Femur (tissue), 1 donor: Measurements from ENCODE around the gene ADRA2B.

ENCODE experiments used
- DNase-seq: peaks from one replicate; pipeline ENCODE4 v3.0.0-alpha.2; 2017

Gene ADRA2B

DNA sequence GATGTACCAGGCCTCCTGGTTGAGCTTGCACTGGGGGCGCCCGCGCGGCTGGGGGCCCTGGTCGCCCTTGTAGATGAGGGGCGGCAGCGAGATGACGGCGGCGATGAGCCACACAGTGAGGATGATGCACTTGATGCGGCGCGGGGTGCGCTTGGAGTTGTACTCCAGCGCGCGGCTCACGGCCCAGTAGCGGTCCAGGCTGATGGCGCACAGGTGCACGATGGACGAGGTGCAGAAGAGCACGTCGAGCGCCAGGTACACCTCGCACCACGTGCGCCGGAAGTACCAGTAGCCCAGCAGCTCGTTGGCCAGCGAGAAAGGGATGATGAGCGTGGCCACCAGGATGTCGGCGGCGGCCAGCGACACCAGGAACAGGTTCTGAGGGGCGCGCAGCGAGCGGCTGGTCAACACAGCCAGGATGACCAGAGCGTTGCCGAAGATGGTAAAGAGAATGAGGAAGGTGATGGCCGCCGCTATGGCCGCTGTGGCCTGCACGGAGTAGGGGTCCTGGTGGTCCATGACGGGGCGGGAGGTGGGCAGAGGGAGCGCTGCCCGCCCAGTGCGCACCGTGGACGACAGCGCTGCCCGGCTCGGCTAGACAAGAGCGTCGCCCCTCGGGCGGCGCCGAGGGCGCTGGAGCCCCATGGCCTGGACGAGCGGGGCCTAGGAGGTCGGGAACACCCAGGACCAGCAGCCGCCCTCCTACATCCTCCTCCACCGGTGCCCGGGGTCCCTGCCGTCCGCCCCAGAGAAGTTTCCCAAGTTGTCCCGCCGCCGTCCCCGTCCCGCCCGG is 544 bp downstream of the ADRA2B start:
- no peak for DNase-seq

DNA sequence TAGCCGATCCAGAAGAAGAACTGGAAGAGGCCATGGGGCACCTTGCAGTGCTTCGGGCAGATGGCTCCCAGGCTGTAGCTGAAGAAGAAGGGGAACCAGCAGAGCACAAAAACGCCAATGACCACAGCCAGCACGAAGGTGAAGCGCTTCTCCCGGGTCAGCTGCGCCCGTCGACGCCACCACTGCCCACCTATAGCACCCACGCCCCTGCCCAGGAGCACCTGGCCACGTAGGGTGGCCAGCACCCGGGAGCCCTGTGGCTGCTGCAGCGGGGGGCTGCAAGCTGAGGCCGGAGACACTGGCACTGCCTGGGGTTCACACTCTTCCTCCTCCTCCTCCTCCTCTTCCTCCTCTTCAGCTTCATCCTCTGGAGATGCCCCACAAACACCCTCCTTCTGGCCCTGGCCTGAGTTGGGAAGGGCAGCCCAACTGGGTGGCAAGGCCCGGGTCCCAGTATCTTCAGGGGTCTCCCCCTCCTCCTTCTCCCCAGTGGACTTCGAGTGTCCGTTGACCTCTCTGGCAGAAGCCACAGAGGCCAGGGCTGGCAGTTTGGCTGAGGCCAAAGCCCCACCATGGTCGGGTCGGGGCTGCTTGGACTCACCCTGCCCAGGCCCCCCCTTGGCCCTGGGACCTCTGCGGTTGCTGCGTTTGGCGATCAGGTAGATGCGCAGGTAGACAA is 1.3 kb downstream of the ADRA2B start:
- no peak for DNase-seq

DNA sequence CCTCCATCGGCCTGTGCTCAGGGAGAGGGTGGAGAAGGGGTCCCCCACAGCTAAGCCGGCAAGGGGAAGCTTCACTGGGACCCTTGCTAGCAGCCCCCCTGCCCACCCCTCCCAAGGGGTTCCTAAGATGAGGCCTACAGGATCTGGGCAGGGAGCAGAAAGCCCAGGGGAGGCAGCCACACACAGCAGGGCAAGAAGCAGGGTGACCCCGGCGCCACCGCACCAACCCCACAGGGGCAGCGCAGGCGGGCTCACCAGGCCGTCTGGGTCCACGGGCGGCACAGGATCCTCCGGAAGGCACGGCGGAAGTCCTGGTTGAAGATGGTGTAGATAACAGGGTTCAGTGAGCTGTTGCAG is 1.8 kb downstream of the ADRA2B start:
- no peak for DNase-seq

DNA sequence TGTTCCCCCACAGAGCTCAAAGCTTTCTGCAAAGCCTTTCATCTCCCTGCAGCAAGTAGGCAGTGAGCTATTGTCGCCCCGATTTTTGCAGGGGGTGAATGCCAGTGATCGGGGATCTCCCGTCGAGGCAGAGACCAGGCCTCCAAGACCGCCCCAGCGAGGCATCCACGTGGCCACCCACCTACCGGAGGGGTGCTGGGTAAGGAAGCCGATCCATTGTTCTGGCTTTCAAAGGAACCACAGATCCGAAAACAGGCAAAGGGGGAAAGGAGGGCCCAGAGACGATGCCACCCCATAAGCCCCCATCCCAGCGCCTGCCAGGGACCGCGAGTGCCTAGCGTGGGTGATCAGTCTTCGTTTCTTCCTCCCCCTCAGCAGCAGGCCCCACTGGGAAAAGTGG is 2.4 kb downstream of the ADRA2B start:
- DNase-seq = no peak

DNA sequence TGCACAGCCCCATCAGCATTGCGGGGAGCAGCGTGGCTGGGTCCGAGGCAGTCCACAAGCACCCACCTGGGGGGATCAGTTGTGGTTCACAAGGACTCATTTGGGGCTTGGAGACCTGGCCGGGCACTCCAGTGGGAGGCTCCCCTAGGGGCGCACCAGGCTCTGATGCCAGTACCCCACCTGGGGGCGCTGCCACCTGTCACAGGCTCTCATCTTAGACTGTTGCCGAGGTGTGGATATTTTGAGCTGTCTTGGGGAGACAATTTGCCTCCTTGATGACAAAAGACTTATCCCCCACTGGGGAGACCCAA is 3.0 kb downstream of the ADRA2B start:
- no peak for DNase-seq

DNA sequence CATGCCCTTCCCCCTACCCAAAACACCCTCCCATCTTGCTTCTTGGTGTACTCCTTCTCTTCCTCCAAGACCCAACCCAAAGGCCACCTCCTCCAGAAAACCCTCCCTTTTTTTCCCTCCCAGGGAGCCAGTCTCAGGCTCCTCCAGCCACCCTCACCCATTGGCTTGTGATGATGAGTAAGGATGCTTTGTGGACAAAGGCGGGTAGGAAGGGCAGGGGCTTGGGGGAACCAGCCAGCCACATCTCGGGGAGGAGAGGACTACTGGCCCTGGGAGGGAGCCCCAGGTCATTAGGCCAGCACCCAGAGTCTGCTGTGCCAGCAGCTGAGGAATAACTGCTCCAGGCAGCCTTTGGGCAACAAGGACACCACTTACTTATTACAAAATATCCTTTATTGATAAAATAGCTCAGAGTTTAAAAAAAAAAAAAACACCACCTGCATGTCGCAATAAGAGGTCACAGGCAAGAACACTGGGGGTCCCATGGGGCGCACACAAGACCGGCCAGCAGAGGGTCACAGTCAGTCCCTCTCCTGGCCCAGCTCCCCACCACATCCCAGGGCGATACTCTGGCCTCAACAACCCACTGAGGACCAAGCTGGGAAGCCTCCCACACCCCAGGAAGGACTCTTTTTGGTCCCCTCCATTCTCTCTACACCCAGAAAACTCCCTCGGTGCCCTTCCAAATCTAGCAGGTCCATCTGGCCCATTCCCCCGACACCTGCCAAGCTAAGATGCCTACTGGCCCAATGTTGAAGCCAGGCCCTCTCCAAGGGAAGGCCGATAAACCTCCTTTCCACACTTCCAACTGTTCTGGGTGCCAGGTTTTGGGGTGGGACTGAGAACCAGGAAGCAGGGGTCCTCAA is 3.6 kb downstream of the ADRA2B start:
- no peak for DNase-seq

DNA sequence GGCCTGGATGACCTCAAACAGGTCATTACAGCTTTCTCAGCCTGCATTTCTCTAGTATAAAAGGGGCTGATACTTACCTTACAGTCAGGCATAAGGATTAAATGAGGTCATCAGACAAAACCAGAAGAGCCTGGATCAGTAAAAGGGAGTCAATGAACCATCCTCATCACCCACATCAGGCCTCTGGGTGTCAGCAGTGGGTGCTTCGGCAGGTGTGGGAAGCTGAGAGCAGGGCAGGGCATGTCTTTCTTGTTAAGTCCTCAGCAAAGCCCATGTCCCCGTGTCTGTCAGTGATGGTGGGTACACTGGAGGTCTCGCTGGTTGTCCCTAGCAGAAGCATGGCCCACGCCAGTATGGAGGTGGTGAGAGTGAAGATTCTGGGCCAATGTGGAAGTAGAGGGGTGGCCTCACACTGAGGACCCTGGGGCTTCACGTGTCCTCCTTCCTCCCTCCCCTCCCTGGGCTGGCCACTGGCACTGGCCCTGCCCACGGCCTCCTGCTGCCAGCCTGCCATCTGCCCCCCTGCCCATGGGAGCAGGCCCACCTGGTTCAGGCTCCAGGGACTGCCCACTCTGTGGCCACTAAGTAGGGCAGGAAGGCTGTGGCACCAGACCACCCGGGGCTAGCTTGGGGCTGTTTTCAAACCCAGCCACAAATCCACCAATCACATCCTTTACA is 4.4 kb downstream of the ADRA2B start:
- no peak for DNase-seq

DNA sequence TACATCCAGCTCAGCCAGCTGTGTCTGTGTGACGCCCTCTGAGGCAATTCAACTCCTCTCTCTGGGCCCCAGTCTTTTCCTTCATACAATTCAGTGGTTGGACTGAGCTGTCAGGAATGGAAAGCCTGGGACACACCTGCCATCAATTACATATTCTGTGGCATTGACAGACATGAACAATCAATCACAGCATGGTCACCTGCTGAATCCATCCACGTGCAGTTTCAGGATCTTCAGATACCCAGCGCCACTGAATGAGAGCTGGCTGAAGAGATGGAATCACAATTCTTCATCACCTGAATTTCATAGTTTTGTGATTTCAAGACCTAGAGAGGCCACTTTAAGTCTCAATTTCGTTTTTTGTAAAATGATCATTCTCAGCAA is 5.1 kb downstream of the ADRA2B start:
- no peak for DNase-seq

DNA sequence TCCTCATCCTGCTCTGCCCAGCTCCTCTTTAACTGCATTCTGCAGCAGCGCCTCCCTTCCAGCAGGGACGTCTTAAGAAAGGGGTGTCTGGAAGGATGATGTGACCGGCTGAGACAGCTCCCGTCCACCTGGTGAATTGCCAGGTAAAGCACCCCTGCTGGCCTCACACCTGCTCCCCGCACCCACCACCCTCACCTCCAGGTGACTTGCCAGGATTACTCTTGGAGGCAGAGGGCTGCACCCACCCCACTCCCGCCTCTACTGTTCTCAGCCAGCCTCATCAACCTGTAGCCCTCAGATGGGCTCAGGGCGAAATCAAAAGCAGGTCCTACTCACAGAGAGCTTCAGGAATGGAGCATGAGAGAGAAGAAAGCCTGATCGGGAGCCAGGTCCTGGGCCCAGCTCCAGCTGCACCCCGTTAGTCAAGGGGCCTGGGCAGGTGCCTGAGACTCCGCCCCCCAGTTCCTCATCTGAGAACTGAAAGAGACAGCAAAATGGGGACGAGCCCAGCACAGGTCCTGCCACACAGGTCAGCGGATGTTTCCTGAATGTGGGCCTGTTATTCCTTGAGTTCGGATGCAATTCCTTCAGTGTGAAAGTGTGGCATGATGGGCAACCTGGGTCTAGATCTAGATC is 5.6 kb downstream of the ADRA2B start:
- DNase-seq = no peak

DNA sequence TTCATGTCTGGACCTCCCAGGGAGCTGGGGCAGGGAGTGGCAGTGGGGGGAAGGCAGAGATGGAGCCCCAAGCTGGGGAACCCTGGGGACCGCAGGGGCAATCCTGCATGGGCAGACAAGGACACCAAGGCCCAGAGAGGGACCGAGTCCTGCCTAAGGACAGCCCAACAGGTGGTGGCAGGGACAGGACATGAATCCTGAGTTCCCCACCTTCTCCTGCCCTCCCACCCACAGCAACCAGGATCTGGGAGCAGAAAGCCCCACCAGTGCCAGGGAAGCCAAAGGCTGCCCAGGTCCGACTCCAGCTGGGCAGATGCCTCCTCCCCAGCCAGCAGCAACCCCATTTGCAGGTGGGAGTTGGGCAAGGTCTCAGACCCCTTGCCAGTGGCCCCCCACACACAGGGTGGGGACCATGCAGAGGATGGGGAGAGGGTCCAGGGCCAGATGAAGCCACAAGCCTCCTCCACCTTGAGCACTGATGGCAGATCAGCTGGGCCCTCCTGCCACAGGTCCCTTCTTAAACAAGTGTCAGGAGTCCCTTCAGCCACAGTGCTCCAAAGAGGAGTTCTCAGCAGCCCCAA is 6.3 kb downstream of the ADRA2B start:
- DNase-seq = no peak

DNA sequence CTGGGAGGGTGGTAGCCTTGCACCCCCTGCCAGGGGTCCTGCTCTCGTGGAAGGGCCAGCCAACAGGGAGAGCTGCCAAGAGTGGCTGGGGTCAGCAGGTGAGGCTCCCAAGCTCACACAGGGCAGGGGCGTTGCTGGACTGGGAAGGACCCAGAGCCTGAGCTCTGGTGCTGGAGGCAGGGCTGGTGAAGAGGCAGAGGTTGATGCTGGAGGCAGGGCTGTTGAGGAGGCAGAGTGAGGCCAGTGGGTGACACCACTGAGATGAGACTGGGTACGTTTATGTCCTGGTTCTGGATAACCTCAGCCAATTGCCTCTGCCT is 7.0 kb downstream of the ADRA2B start:
- no peak for DNase-seq

DNA sequence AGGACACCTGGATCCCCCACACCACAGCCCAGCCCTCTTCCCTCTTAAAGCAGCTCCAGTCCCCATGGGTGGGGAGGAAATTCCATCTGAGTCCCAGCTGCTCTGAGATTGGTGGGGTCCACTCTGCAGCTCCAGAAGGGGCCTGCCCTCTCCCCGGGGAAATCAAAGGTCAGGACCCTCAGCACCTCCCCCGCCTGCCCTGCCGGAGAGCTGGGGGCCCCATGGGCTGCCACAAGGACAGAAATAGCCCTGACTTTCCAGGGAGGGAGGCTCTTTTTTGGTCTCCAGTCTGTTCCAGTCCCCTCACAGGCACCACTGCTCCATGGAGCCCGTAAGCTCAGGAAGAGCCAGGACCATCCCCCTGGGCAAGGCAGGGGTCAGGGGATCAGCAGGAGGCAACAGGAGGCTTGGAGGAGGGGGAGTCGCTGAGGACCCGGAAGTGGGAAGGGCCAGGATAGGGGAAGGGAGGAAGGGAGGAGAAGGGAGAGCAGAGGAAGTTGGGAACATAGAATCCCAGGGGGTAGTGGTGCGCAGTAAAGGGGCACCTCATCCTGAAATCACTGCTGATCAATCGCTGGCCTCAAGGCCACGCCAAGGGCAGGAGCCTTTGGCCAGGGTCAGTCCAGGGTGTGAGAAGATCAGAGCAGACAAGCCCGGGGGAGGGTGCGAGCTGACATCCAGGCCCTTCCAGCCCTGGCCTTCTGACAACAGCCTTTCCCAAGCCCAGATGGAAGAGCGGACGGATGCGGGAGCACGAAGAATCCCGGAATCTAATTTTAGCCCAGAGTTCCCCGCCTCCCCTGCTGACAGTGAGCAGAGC is 7.6 kb downstream of the ADRA2B start:
- DNase-seq = peak; percentile 81

DNA sequence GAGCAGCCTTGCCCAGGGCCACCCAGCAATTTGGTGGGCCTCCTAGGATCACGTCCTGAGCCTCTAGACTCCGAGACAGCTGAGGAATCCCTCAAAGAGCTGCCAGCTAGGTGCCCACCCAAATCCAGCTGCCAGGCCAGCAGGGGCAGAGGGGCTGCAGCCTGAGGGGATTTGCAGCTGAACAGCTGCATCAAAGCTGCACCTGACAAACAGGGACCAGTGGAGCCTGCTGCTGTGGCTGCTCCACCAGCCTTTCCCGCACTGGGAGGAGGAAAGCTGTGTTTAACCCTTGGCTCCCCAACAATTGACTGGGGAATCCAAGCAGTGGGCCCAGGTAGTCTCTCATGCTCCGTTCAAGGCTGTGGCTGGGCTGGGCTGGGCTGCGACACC is 8.2 kb downstream of the ADRA2B start:
- DNase-seq = no peak

DNA sequence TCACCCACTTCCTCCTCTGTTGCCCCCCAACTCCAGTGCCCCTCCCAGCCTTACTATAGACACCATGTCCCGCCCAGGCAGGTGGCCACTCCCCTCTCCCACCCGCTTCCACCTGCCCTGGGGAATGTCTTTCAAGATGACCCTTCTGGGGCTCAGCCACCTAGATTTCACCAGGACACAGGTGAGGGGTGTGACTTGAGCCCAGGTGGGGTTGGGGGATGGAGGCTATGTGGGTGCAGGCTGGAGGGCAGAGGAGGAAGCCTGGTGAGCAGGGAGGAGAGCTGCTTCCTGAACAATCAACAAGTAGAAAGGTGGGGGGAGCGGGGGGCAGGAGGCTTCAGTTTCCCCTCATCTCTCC is 8.7 kb downstream of the ADRA2B start:
- no peak for DNase-seq

DNA sequence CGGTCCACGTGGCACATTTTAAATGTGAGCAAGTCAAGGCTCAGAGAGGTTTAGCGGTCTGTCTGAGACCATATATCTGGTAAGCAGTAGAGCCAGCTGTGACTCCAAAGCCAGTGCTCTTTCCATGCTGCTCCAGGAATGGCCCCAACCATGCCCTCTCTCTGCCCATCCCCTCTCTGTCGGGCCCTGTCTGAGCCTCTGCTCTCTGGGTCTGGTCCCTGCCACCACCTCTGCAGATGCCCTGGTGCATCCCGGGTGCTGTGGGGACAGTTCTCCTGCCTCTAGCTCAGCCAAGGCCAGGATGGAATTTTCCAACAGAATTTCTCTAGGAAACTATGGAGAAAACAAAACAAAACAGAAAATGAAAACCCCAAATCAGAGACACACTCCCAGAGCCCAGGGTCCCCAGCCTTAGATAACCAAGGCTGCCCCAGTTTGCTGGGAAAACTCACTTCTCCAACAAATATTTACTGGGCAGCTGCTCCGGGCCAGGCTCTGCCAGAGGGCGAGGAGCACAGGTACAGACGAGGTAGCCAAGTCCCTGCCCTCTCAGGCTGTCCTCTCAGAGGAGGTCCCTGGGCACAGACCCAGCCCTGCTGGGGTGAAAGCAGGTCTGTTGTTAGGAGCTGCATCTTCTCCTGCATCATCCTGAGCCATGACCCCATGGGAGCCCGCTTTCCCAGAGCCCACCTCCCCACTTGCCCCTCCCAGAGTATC is 9.2 kb downstream of the ADRA2B start:
- DNase-seq = no peak

DNA sequence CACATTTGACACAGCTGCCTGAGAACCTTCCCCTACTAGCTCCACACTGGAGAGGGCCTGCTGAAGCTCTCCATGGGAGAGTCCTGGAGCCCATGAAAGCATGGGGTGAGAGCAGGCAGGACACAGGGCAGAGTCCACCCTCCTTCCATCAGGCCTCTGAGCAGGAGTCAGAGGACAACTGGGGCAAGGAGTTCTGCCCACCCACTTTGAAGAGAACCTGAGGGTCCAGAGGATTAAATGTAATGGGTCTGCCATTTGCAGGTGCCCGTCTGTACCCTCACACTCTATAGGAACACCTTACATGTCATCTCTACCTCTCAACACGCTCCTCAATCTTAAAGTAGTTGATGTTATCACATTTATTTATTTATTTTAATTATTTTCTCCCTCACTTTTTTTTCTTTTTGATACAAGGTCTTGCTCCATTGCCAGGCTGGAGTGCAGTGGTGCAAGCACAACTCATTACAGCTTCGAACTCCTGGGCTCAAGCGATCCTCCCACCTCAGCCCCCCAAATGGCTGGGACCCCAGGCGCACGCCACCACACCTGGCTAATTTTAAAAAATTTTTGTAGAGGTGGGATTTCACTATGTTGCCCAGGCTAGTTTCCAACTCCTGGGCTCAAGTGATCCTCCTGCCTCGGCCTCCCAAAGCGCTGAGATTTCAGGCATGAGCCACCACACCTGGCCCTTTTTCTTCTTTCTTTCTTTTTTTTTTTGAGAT is 10.2 kb downstream of the ADRA2B start:
- DNase-seq = no peak

DNA sequence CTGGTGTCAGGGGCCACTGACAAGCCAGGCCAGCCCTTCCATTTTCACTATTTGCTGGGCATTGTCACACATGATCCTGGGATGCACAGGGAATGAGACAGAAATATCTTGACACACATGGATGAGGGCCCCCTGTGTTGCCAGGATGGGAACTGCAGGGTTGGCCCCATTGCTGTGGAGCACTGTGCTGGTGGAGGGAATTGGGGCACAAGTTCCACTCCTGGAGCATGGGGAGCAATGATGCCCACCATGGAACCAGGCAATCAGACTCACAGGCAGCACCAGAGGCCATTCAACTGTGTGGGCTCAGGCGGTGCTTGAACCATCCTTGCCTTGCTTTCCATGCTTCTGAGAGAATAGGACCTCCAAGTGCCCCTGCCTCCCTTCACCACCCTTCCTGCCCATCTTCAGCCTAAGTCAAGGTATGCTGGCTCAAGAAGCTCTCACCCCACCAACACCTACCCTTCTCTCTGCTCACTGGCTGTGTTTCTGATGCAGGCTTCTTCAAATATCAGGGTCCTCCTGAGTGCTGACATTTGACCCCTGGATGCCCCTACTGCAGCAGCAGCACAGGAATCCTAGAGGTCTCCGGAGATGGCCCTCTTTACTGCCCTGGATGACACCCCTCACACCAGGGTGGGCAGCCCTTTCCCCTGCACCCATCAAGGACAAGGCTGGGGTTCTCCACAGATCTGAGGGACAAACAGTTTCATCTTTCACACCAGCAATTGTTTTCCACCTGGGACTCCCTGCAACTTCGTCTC is 11.0 kb downstream of the ADRA2B start:
- no peak for DNase-seq

DNA sequence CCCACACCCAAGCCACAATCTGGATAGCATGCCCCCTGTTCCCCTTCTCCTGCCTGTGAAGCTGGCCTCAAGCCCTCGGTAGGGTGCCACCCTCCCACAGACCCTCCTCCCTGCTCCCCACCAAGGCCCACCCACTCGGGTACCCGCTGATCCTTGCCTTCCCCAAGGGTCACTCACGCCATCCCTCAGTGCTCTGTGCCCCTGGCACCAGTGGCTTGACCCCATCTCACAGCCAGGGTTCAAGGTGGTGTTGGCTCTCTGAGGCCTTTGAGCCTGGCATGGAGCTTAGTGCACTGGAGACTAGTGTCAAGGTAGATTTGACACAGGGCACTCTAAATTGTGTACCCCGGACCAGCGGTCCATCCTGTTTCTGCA is 11.9 kb downstream of the ADRA2B start:
- no peak for DNase-seq

DNA sequence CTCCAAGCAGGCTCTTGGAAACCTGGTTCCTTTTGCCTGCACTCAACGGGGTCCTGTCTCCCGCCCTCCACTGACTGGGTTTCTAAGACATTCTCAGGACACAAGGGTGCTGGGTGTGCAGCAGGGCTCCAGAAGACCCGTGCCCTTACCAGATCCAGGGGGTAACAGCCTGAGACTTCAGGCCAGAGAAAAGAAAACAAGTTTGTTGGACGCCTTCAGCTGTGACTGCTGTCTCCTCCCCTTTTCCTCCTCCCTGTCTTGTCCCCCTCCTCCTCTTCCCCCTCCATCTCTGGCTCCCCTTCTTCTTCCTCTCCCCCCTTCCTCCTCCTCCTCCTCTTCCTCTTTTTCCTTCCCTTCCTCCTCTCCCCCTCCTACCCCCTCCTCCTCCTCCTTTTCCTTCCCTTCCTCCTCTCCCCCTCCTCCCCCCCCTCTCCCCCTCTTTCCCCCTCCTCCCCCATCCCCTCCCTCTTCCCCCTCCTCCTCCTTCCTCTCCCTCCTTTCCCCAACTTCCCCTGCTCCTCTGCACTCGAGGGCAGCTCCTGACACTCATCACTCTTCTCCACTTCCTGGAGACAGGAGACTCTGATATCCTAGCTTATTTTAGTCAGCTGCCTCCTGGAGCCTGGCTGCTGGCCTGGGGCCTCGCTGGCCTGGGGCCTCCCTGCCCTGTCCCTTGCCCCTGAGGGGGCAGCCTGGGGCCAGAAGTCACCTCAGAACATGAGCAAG is 12.4 kb downstream of the ADRA2B start:
- DNase-seq = peak; percentile 16
